HepG2 (cell line): Measurements from ENCODE around the gene PRKG1. TPM values are rescaled to one million over a fixed set of nuclear protein-coding genes. Genes with fewer than 3 reads are reported as not detected.

Experiments
- ATAC-seq: fragments of 200-7000 bp; cut with Tn5 transposase; 3 replicates; pipeline ENCODE4 v1.9.1; 2020; ENCODE audit warnings: mild to moderate bottlenecking, moderate library complexity
- BruUV-seq: library from RNA; stranded (reverse); fragments of 400-500 nt; replicated peaks from 2 replicates; lab custom pipeline; 2021; lab: Mats Ljungman, UMichigan
- CTCF ChIA-PET: fragments of 300-600 bp; formaldehyde crosslinking; extraction: SDS; loops from one replicate; lab custom pipeline; 2021; ENCODE audit warnings: low total read pairs, inconsistent platforms, low intra/inter-chr PET ratio; lab: Yijun Ruan, JAX
- POLR2A ChIA-PET: fragments of 350-600 bp; sonication (Branson Sonifier 250); formaldehyde crosslinking; loops from one replicate; lab custom pipeline; 2020; ENCODE audit warnings: antibody characterized with exemption, inconsistent platforms; lab: Yijun Ruan, JAX
- DNase-seq: peaks from one replicate; pipeline ENCODE4 v3.0.0-alpha.2; 2015; ENCODE audit warnings: low spot score
- FAIRE-seq: peaks from 3 replicates; lab custom pipeline; 2011; peaks lifted over from hg19 to GRCh38; lab: Jason Lieb, UNC
- H2AFZ ChIP-seq: one replicate; pipeline ENCODE4 v1.6.1; 2011; ENCODE audit warnings: low read length, inconsistent platforms
- H3K27ac ChIP-seq: fragments of 300-600 bp; 3 replicates; pipeline ENCODE4 v1.8.0; 2011; ENCODE audit warnings: mixed run types, mild to moderate bottlenecking, mixed read lengths, low read length, inconsistent platforms; ENCODE audit not compliant: insufficient read depth; ENCODE audit errors: extremely low read length
- H3K27me3 ChIP-seq, 2 experiments: fragments of 200-600 bp in 1 of 2; 2 replicates in 1 of 2; 3 replicates in 1 of 2; pipeline versions ENCODE4 v1.6.0 to v1.8.0; 2011; ENCODE audit warnings: low read length in 2 of 2, mild to moderate bottlenecking in 2 of 2, moderate library complexity in 2 of 2, inconsistent platforms in 1 of 2; ENCODE audit not compliant: insufficient read depth in 2 of 2, control insufficient read depth in 1 of 2
- H3K36me3 ChIP-seq, 2 experiments: fragments of 200-600 bp in 1 of 2; replicated peaks in 1 of 2; 2 replicates in 1 of 2; 3 replicates in 1 of 2; pipeline versions ENCODE4 v1.5.1 to v1.8.0; 2011; ENCODE audit warnings: low read length in 2 of 2, inconsistent platforms in 1 of 2; ENCODE audit not compliant: insufficient read depth in 2 of 2, control insufficient read depth in 1 of 2
- H3K4me1 ChIP-seq: 2 replicates; pipeline ENCODE4 v1.5.1; 2012; ENCODE audit warnings: low read length, inconsistent platforms; ENCODE audit not compliant: insufficient read depth
- H3K4me2 ChIP-seq: 2 replicates; pipeline ENCODE4 v1.6.0; 2011; ENCODE audit warnings: low read depth, low read length, inconsistent platforms
- H3K4me3 ChIP-seq, 3 experiments: fragments of 200-600 bp in 1 of 3; sonication (generic), shearing (Covaris generic) in 1 of 3; replicated peaks in 1 of 3; 2 replicates each; pipeline ENCODE4 v1.5.1; 2011 to 2016; ENCODE audit warnings: low read length in 3 of 3, inconsistent platforms in 2 of 3, low read depth in 2 of 3, mild to moderate bottlenecking in 2 of 3, control low read depth in 1 of 3, mixed read lengths in 1 of 3; ENCODE audit not compliant: insufficient read depth in 1 of 3
- H3K79me2 ChIP-seq: one replicate; pipeline ENCODE4 v1.6.1; 2011; ENCODE audit warnings: low read length, inconsistent platforms; ENCODE audit not compliant: insufficient read depth
- H3K9ac ChIP-seq: 2 replicates; pipeline ENCODE4 v1.6.0; 2011; ENCODE audit warnings: mild to moderate bottlenecking, low read depth, low read length, inconsistent platforms; ENCODE audit not compliant: insufficient read depth
- H3K9me3 ChIP-seq: 2 replicates; pipeline ENCODE4 v1.5.1; 2012; ENCODE audit warnings: mild to moderate bottlenecking, low read length
- H4K20me1 ChIP-seq: 2 replicates; pipeline ENCODE4 v1.6.0; 2011; ENCODE audit warnings: inconsistent platforms, mild to moderate bottlenecking, low read length, moderate library complexity; ENCODE audit not compliant: insufficient read depth
- AGO1 ChIP-seq: fragments of 200-400 bp; formaldehyde crosslinking; IDR thresholded peaks from 2 replicates; pipeline ENCODE4 v1.6.1; 2017; ENCODE audit warnings: mild to moderate bottlenecking, low read depth, low read length, moderate library complexity; ENCODE audit not compliant: poor library complexity, severe bottlenecking
- ATF7 ChIP-seq, 2 experiments: fragments of 450-650 bp in 1 of 2; sonication (generic) in 1 of 2; formaldehyde crosslinking in 1 of 2; IDR thresholded peaks; 2 replicates each; pipeline versions ENCODE4 v1.4.0 to v1.6.1; 2016 to 2020; ENCODE audit warnings: antibody characterized with exemption in 1 of 2, mild to moderate bottlenecking in 1 of 2, missing genetic modification reagents in 1 of 2
- ELK4 ChIP-seq: sonication (generic); formaldehyde crosslinking; IDR thresholded peaks from 2 replicates; pipeline ENCODE4 v1.9.0; 2021; ENCODE audit warnings: missing genetic modification reagents, borderline replicate concordance
- HNF4G ChIP-seq, 2 experiments: sonication (generic) in 1 of 2; formaldehyde crosslinking in 1 of 2; IDR thresholded peaks; 2 replicates each; pipeline versions ENCODE4 v1.4.0 to v1.6.1; 2011 to 2020; ENCODE audit warnings: borderline replicate concordance in 2 of 2, low read depth in 2 of 2, mild to moderate bottlenecking in 2 of 2, low read length in 1 of 2, missing genetic modification reagents in 1 of 2, moderate library complexity in 1 of 2
- ISX ChIP-seq: sonication (generic); formaldehyde crosslinking; conservative IDR thresholded peaks from 2 replicates; pipeline ENCODE4 v1.5.0; 2020; ENCODE audit warnings: missing genetic modification reagents
- KMT2A ChIP-seq: sonication (generic); formaldehyde crosslinking; IDR thresholded peaks from 2 replicates; pipeline ENCODE4 v1.4.0; 2020; ENCODE audit warnings: missing genetic modification reagents
- MYNN ChIP-seq: sonication (generic); formaldehyde crosslinking; IDR thresholded peaks from 2 replicates; pipeline ENCODE4 v1.4.0; 2020; ENCODE audit warnings: mild to moderate bottlenecking, low read depth, missing genetic modification reagents
- POLR2A ChIP-seq, 2 experiments: IDR thresholded peaks; 2 replicates each; pipeline ENCODE4 v1.6.1; 2011; ENCODE audit warnings: low read depth in 2 of 2, low read length in 2 of 2, mild to moderate bottlenecking in 1 of 2, moderate library complexity in 1 of 2; ENCODE audit not compliant: insufficient read depth in 1 of 2
- SAFB2 ChIP-seq: sonication (generic); formaldehyde crosslinking; IDR thresholded peaks from 2 replicates; pipeline ENCODE4 v1.5.1; 2020; ENCODE audit warnings: missing genetic modification reagents, low read depth, mild to moderate bottlenecking, borderline replicate concordance
- SALL1 ChIP-seq: sonication (generic); formaldehyde crosslinking; IDR thresholded peaks from 2 replicates; pipeline ENCODE4 v1.8.0; 2022; ENCODE audit warnings: mild to moderate bottlenecking, missing genetic modification reagents
- SMAD3 ChIP-seq: sonication (generic); formaldehyde crosslinking; IDR thresholded peaks from 2 replicates; pipeline ENCODE4 v1.4.0; 2020; ENCODE audit warnings: missing genetic modification reagents
- SMYD3 ChIP-seq: sonication (generic); formaldehyde crosslinking; IDR thresholded peaks from 2 replicates; pipeline ENCODE4 v1.8.1; 2023; ENCODE audit warnings: mild to moderate bottlenecking, missing genetic modification reagents
- TFE3 ChIP-seq: IDR thresholded peaks from 2 replicates; pipeline ENCODE4 v1.6.1; 2016
- ZBTB4 ChIP-seq: sonication (generic); formaldehyde crosslinking; IDR thresholded peaks from 2 replicates; pipeline ENCODE4 v1.4.0; 2020; ENCODE audit warnings: missing genetic modification reagents, mild to moderate bottlenecking, borderline replicate concordance
- ZFP1 ChIP-seq: IDR thresholded peaks from 2 replicates; pipeline ENCODE4 v1.6.1; 2016
- ZNF350 ChIP-seq: sonication (generic); formaldehyde crosslinking; IDR thresholded peaks from 2 replicates; pipeline ENCODE4 v1.4.0; 2020; ENCODE audit warnings: mild to moderate bottlenecking, low read depth, missing genetic modification reagents, borderline replicate concordance
- ZNF652 ChIP-seq: IDR thresholded peaks from 2 replicates; pipeline ENCODE4 v1.6.1; 2016; ENCODE audit warnings: low read depth, borderline replicate concordance
- WGBS: methylation state at CpG from one replicate; pipeline ENCODE4 v1.1.6; 2017; ENCODE audit warnings: low lambda C conversion rate; 5-methylcytosine and 5-hydroxymethylcytosine counted together
- in situ Hi-C: cut with HindIII; loops from 2 replicates; pipeline ENCODE4 v1.10.0; 2017; ENCODE audit warnings: low pct_unique_long_range_greater_than_20kb; ENCODE audit not compliant: extremely low pct_ligation_motif_present
- intact Hi-C: fragments of 100-400 bp; cut with micrococcal nuclease; formaldehyde crosslinking; loops from one replicate; pipeline ENCODE4 v1.10.0; 2022; ENCODE audit not compliant: unreplicated experiment
- polyA plus RNA-seq, 8 experiments: library from polyadenylated mRNA; depleted of rRNA in 3 of 8; stranded (reverse) in 7 of 8; unstranded in 1 of 8; fragments of >200 nt; fragmentation: Illumina TruSeq in 4 of 8; extraction: Trizol in 4 of 8; gene quantifications; 2 replicates each; pipeline versions ENCODE4 v1.2.1 to v1.2.3, GENCODE V29; 2011 to 2016; ENCODE audit warnings: low read depth in 4 of 8, missing spikeins in 1 of 8, mixed read lengths in 1 of 8; ENCODE audit not compliant: insufficient read depth in 1 of 8
- total RNA-seq, 5 experiments: library from RNA; depleted of rRNA; stranded (reverse); fragments of >200 nt; fragmentation: Illumina TruSeq; extraction: Trizol; gene quantifications; 2 replicates each; pipeline ENCODE4 v1.2.3, GENCODE V29; 2016; ENCODE audit warnings: low read depth in 1 of 5

PRKG1 gene
- total and polyA plus RNA-seq, 2 of the 13 experiments (the other 11 are each of a cell fraction or from before 2014, with no cell fraction given) = 0.01 TPM; not detected in 1

GRCh38 chr10:51564896-51565510 is 490.7 kb downstream of the PRKG1 start:
- Histone ChIP-seq H3K27me3 (no peaks in the 10 kb centered on the region), H2AFZ (no peak overlapping the region), H3K4me3 (no peak overlapping the region), H3K36me3 (no peaks in the 10 kb centered on the region), H3K9ac (no peak overlapping the region), H3K79me2 (no peaks in the 10 kb centered on the region), H3K4me2 (no peak overlapping the region), H3K9me3 (no peaks in the 10 kb centered on the region), H4K20me1 (no peaks in the 10 kb centered on the region), H3K4me1 (no peaks in the 10 kb centered on the region), H3K27ac (no peak overlapping the region)
- DNase-seq = no peak
- POLR2A ChIA-PET = no interaction called here
- intact Hi-C loops (no loop called here), in situ Hi-C loops (no loop called here)
- BruUV-seq = no TSS peak
- TF ChIP-seq KMT2A = no peak
- TF ChIP-seq ZNF652 (CRISPR knock-in tag) = no peak
- TF ChIP-seq SAFB2 = no peak
- TF ChIP-seq SMYD3 = no peak
- TF ChIP-seq ZFP1 = no peak
- TF ChIP-seq POLR2A (IDR thresholded peaks at IDR 0.05; ENCODE audit: insufficient read depth in 1 of 2, low read depth in 2 of 2, low read length in 2 of 2) = no peak
- no peak for TF ChIP-seq ZNF350
- no peak for TF ChIP-seq ATF7 (IDR thresholded peaks at IDR 0.05)
- no peak for TF ChIP-seq ATF7 (CRISPR knock-in tag; IDR thresholded peaks at IDR 0.05)
- TF ChIP-seq MYNN (CRISPR knock-in tag) = no peak
- TF ChIP-seq AGO1 = no peak
- TF ChIP-seq TFE3 (CRISPR knock-in tag) = no peak
- no peak for TF ChIP-seq ZBTB4 (CRISPR knock-in tag)
- no peak for TF ChIP-seq SALL1 (CRISPR knock-in tag)
- no peak for TF ChIP-seq ELK4 (CRISPR knock-in tag)
- TF ChIP-seq SMAD3 = no peak
- no peak for TF ChIP-seq ISX
- TF ChIP-seq HNF4G (IDR thresholded peaks at IDR 0.05; ENCODE audit: borderline replicate concordance, low read depth, low read length) = no peak
- TF ChIP-seq HNF4G (CRISPR knock-in tag; IDR thresholded peaks at IDR 0.05; ENCODE audit: borderline replicate concordance, low read depth) = no peak
- no peak for ATAC-seq
- CTCF ChIA-PET = no interaction called here
- no peak for FAIRE-seq
- 3% methylated on average over 2 of the region's 2 CpGs for WGBS
